Activated naive CD4-positive, alpha-beta T cell treated with anti-CD3 and anti-CD28 coated beads, Interleukin-2, amount 50 U/mL, for 72 hours (primary cell): ENCODE results near the gene DIO3. TPM values are rescaled to one million over a fixed set of nuclear protein-coding genes. Genes with fewer than 3 reads are reported as not detected.
"Not testable (repeated sequence)": the region's sequence is repeated elsewhere in the genome, so short reads cannot be mapped to it uniquely, and the experiment has no call there.

ENCODE experiments used
- ATAC-seq, 2 donors: fragments of 150-1000 bp; cut with Tn5 transposase; 2 replicates each; pipeline ENCODE4 v1.10.0; 2021; ENCODE audit warnings: mild to moderate bottlenecking in 2 of 2, moderate library complexity in 2 of 2
- DNase-seq, 2 donors: peaks; one replicate each; pipeline ENCODE4 v3.0.0; 2021 to 2022; ENCODE audit warnings: low spot score in 2 of 2
- H3K27ac Mint-ChIP-seq, 2 donors: one replicate each; pipeline ENCODE4 v1.8.0; 2022; ENCODE audit warnings: mild to moderate bottlenecking in 2 of 2, mixed read lengths in 2 of 2
- H3K36me3 Mint-ChIP-seq, 2 donors: one replicate each; pipeline ENCODE4 v1.8.0; 2022; ENCODE audit warnings: mixed read lengths in 2 of 2
- H3K9me3 Mint-ChIP-seq, 2 donors: one replicate each; pipeline ENCODE4 v1.8.0; 2022; ENCODE audit warnings: mixed read lengths in 2 of 2
- total RNA-seq, 2 donors: library from RNA; stranded (reverse); gene quantifications; one replicate each; pipeline ENCODE4 v1.2.3, GENCODE V29; 2022

The DIO3 gene
- total RNA-seq, 2 donors from 2014 or later = not detected

- DNase-seq = no peak
- no peaks in the 10 kb centered on the region for H3K9me3 Mint-ChIP-seq
- H3K36me3 Mint-ChIP-seq = no peaks in the 10 kb centered on the region
- ATAC-seq = no peak
- no peak overlapping the region for H3K27ac Mint-ChIP-seq
Observed at GRCh38 chr14:101537286-101537685, 24.0 kb upstream of the DIO3 start.

- H3K36me3 Mint-ChIP-seq = peaks cover 0 to 5% of the 10 kb centered on the region in 2 donors
- DNase-seq (no peak), ATAC-seq (no peak)
- peaks cover 4 to 5% of the 10 kb centered on the region in 2 donors for H3K9me3 Mint-ChIP-seq
- no peak overlapping the region for H3K27ac Mint-ChIP-seq
Observed at GRCh38 chr14:101538878-101539277, 22.4 kb upstream of the DIO3 start.

GRCh38 chr14:101539880-101540279 lies 21.4 kb upstream of the DIO3 start:
- no peak for ATAC-seq
- H3K9me3 Mint-ChIP-seq = peaks cover 9 to 11% of the 10 kb centered on the region in 2 donors
- DNase-seq = no peak
- H3K36me3 Mint-ChIP-seq = peaks cover 0 to 6% of the 10 kb centered on the region in 2 donors
- H3K27ac Mint-ChIP-seq = no peak overlapping the region

- Mint-ChIP-seq H3K27ac (no peak overlapping the region), H3K9me3 (peaks cover 9 to 11% of the 10 kb centered on the region in 2 donors), H3K36me3 (peaks cover 0 to 6% of the 10 kb centered on the region in 2 donors)
- DNase-seq (no peak), ATAC-seq (no peak)
Observed at GRCh38 chr14:101540481-101541462, 20.5 kb upstream of the DIO3 start.

GRCh38 chr14:101542391-101542790 lies 18.9 kb upstream of the DIO3 start:
- no peak for DNase-seq
- no peak for ATAC-seq
- Mint-ChIP-seq H3K9me3 (peaks cover 9 to 11% of the 10 kb centered on the region in 2 donors), H3K27ac (no peak overlapping the region), H3K36me3 (peaks cover 0 to 6% of the 10 kb centered on the region in 2 donors)

- peaks cover 0 to 6% of the 10 kb centered on the region in 2 donors for H3K36me3 Mint-ChIP-seq
- H3K27ac Mint-ChIP-seq = no peak overlapping the region
- DNase-seq = no peak
- no peak for ATAC-seq
- peaks cover 9 to 11% of the 10 kb centered on the region in 2 donors for H3K9me3 Mint-ChIP-seq
Observed at GRCh38 chr14:101543814-101544213, 17.5 kb upstream of the DIO3 start.

- peaks cover 9 to 11% of the 10 kb centered on the region in 2 donors for H3K9me3 Mint-ChIP-seq
Observed at GRCh38 chr14:101544550-101544949, 16.7 kb upstream of the DIO3 start.

GRCh38 chr14:101546706-101547105 lies 14.6 kb upstream of the DIO3 start:
- DNase-seq (no peak), ATAC-seq (no peak)
- H3K36me3 Mint-ChIP-seq = peaks cover 0 to 6% of the 10 kb centered on the region in 2 donors
- H3K9me3 Mint-ChIP-seq = peaks cover 9 to 11% of the 10 kb centered on the region in 2 donors
- no peak overlapping the region for H3K27ac Mint-ChIP-seq

More at GRCh38 chr14:101544550-101544949, 16.7 kb upstream of the DIO3 start:
- no peak for DNase-seq
- no peak overlapping the region for H3K27ac Mint-ChIP-seq
- no peak for ATAC-seq
- peaks cover 0 to 6% of the 10 kb centered on the region in 2 donors for H3K36me3 Mint-ChIP-seq

- DNase-seq (no peak), ATAC-seq (no peak)
- H3K9me3 Mint-ChIP-seq = peaks cover 9 to 11% of the 10 kb centered on the region in 2 donors
- peaks cover 0 to 6% of the 10 kb centered on the region in 2 donors for H3K36me3 Mint-ChIP-seq
- H3K27ac Mint-ChIP-seq = no peak overlapping the region
Observed at GRCh38 chr14:101547107-101547738, 14.1 kb upstream of the DIO3 start.

- DNase-seq = no peak
- no peak for ATAC-seq
- no peak overlapping the region for H3K27ac Mint-ChIP-seq
- H3K36me3 Mint-ChIP-seq = peaks cover 0 to 6% of the 10 kb centered on the region in 2 donors
- H3K9me3 Mint-ChIP-seq = peaks cover 9 to 11% of the 10 kb centered on the region in 2 donors
Observed at GRCh38 chr14:101547961-101548669, 13.2 kb upstream of the DIO3 start.

- H3K27ac Mint-ChIP-seq = no peak overlapping the region
- DNase-seq (no peak), ATAC-seq (no peak)
- peaks cover 0 to 3% of the 10 kb centered on the region in 2 donors for H3K36me3 Mint-ChIP-seq
- peaks cover 7 to 8% of the 10 kb centered on the region in 2 donors for H3K9me3 Mint-ChIP-seq
Observed at GRCh38 chr14:101548710-101549109, 12.6 kb upstream of the DIO3 start.

- Mint-ChIP-seq H3K9me3 (peaks cover 3 to 4% of the 10 kb centered on the region in 2 donors), H3K36me3 (no peaks in the 10 kb centered on the region), H3K27ac (no peak overlapping the region)
- no peak for ATAC-seq
- no peak for DNase-seq
Observed at GRCh38 chr14:101549154-101549553, 12.1 kb upstream of the DIO3 start.

- not testable (repeated sequence) for H3K27ac Mint-ChIP-seq, H3K9me3 Mint-ChIP-seq, ATAC-seq, DNase-seq, H3K36me3 Mint-ChIP-seq
Observed at GRCh38 chr14:101550202-101550912, 10.9 kb upstream of the DIO3 start.

- Mint-ChIP-seq H3K27ac (no peak overlapping the region), H3K9me3 (no peaks in the 10 kb centered on the region), H3K36me3 (no peaks in the 10 kb centered on the region)
- DNase-seq = no peak
- no peak for ATAC-seq
Observed at GRCh38 chr14:101551729-101552595, 9.3 kb upstream of the DIO3 start.

GRCh38 chr14:101552786-101553231 lies 8.5 kb upstream of the DIO3 start:
- H3K36me3 Mint-ChIP-seq = no peaks in the 10 kb centered on the region
- ATAC-seq (no peak), DNase-seq (no peak)
- H3K27ac Mint-ChIP-seq = no peak overlapping the region
- H3K9me3 Mint-ChIP-seq = no peaks in the 10 kb centered on the region
